Kidney (tissue), 14 donors: ENCODE data around the gene PLEKHA4. TPM values are rescaled to one million over a fixed set of nuclear protein-coding genes. Genes with fewer than 3 reads are reported as not detected.

Source experiments
- DNase-seq, 5 donors: peaks; one replicate each; pipeline ENCODE4 v3.0.0-alpha.2; 2013 to 2020
- FAIRE-seq: peaks from 2 replicates; lab custom pipeline; 2012; peaks lifted over from hg19 to GRCh38; lab: Jason Lieb, UNC
- H3K27ac ChIP-seq, 2 donors: one replicate each; pipeline ENCODE4 v1.7.0; 2013; ENCODE audit warnings: low read depth in 2 of 2, low read length in 2 of 2, inconsistent platforms in 1 of 2
- H3K27me3 ChIP-seq: one replicate; pipeline ENCODE4 v1.7.1; 2013; ENCODE audit warnings: low read length, inconsistent platforms; ENCODE audit not compliant: control insufficient read depth, insufficient read depth
- H3K36me3 ChIP-seq, 3 donors: one replicate each; pipeline versions ENCODE4 v1.7.0 to v1.7.1; 2013; ENCODE audit warnings: low read length in 3 of 3, control low read depth in 1 of 3, inconsistent platforms in 1 of 3; ENCODE audit not compliant: insufficient read depth in 3 of 3, control insufficient read depth in 2 of 3
- H3K4me1 ChIP-seq, 3 donors: one replicate each; pipeline versions ENCODE4 v1.7.0 to v1.7.1; 2013; ENCODE audit warnings: low read length in 3 of 3, inconsistent platforms in 1 of 3, low read depth in 1 of 3; ENCODE audit not compliant: control insufficient read depth in 2 of 3, insufficient read depth in 2 of 3
- H3K4me3 ChIP-seq, 3 donors: one replicate each; pipeline versions ENCODE4 v1.7.0 to v1.8.1; 2013; ENCODE audit warnings: low read length in 3 of 3, control low read depth in 1 of 3, inconsistent platforms in 1 of 3
- H3K9ac ChIP-seq, 3 donors: one replicate each; pipeline versions ENCODE4 v1.7.0 to v1.7.1; 2013; ENCODE audit warnings: low read length in 3 of 3, control low read depth in 1 of 3, inconsistent platforms in 1 of 3
- H3K9me3 ChIP-seq, 3 donors: one replicate each; pipeline versions ENCODE4 v1.7.0 to v1.7.1; 2013; ENCODE audit warnings: low read length in 3 of 3, control low read depth in 1 of 3, inconsistent platforms in 1 of 3; ENCODE audit not compliant: control insufficient read depth in 2 of 3, insufficient read depth in 1 of 3
- CTCF ChIP-seq: IDR thresholded peaks from 3 replicates; pipeline ENCODE4 v1.5.1; 2012; ENCODE audit warnings: mild to moderate bottlenecking, moderate library complexity, borderline replicate concordance; ENCODE audit not compliant: insufficient read depth; ENCODE audit errors: extremely low read depth
- intact Hi-C: fragments of 100-400 bp; cut with DNase I; formaldehyde crosslinking; loops from one replicate; pipeline ENCODE4 v1.11.1; 2022
- polyA plus RNA-seq: library from polyadenylated mRNA; stranded (reverse); fragments of 350-450 nt; fragmentation: Illumina TruSeq; extraction: RNeasy Lipid Tissue Mini Kit (QIAGEN cat#74804); gene quantifications from one replicate; pipeline ENCODE4 v1.2.3, GENCODE V29; 2014; ENCODE audit warnings: low read depth, low replicate concordance; ENCODE audit not compliant: insufficient read depth
- total RNA-seq: library from RNA; stranded (reverse); fragmentation: NEBNext Ultra II Directional; extraction: Animal tissue kit (Norgen Biotek cat#: 25700); gene quantifications from one replicate; pipeline ENCODE4 v1.2.1, GENCODE V29; 2021
- donor health status: control.
- donor health status: control.
- donor health status: control.
- donor health status: control.
- donor health status: control.
- donor health status: DM: yes; HTN: yes; CAD: no.
- donor health status: Normal renal cell carcinoma (clear cell type).

PLEKHA4 gene
- total and polyA plus RNA-seq, 2 donors from 2014 or later, result 22.9 to 79.1 TPM

GRCh38 chr19:48845384-48845783 is 23.0 kb downstream of the PLEKHA4 start:
- FAIRE-seq (no peak), DNase-seq (no peak)
- intact Hi-C loops, result no loop called here
- no peaks in the 10 kb centered on the region for H3K9me3 ChIP-seq
- peaks cover 0 to 3% (median 0%) of the 10 kb centered on the region in 3 donors for H3K36me3 ChIP-seq
- H3K4me3 ChIP-seq, result no peak overlapping the region
- H3K9ac ChIP-seq, result no peak overlapping the region
- H3K4me1 ChIP-seq, result no peaks in the 10 kb centered on the region
- no peaks in the 10 kb centered on the region for H3K27me3 ChIP-seq
- TF ChIP-seq CTCF, result no peak
- no peak overlapping the region for H3K27ac ChIP-seq

GRCh38 chr19:48844472-48844871 is 23.9 kb downstream of the PLEKHA4 start:
- TF ChIP-seq CTCF, result no peak
- no peak for FAIRE-seq

GRCh38 chr19:48842789-48843162 is 25.6 kb downstream of the PLEKHA4 start:
- Histone ChIP-seq H3K36me3 (peaks cover 0 to 3% (median 0%) of the 10 kb centered on the region in 3 donors), H3K9ac (no peak overlapping the region), H3K27ac (no peak overlapping the region), H3K9me3 (no peaks in the 10 kb centered on the region), H3K27me3 (no peaks in the 10 kb centered on the region), H3K4me3 (no peak overlapping the region), H3K4me1 (no peaks in the 10 kb centered on the region)
- FAIRE-seq (no peak), DNase-seq (peak in 4 of 5 donors; percentile 72 to 88 (median 78))
- intact Hi-C loops, result no loop called here
- TF ChIP-seq CTCF, result peak; percentile 73

More at GRCh38 chr19:48844472-48844871, 23.9 kb downstream of the PLEKHA4 start:
- Histone ChIP-seq H3K4me3 (no peak overlapping the region), H3K9me3 (no peaks in the 10 kb centered on the region), H3K27ac (no peak overlapping the region), H3K36me3 (peaks cover 0 to 3% (median 0%) of the 10 kb centered on the region in 3 donors), H3K27me3 (no peaks in the 10 kb centered on the region), H3K4me1 (no peaks in the 10 kb centered on the region), H3K9ac (no peak overlapping the region)
- intact Hi-C loops, result no loop called here
- no peak for DNase-seq

- no peak for DNase-seq
- TF ChIP-seq CTCF, result no peak
- Histone ChIP-seq H3K4me1 (peaks cover 0 to 5% (median 0%) of the 10 kb centered on the region in 3 donors), H3K36me3 (peaks cover 0 to 3% (median 0%) of the 10 kb centered on the region in 3 donors), H3K9me3 (no peaks in the 10 kb centered on the region), H3K27ac (no peak overlapping the region), H3K27me3 (no peaks in the 10 kb centered on the region), H3K4me3 (no peak overlapping the region), H3K9ac (no peak overlapping the region)
- intact Hi-C loops, result no loop called here
- FAIRE-seq, result no peak
Observed at GRCh38 chr19:48841571-48841970, 26.8 kb downstream of the PLEKHA4 start.
